ENCODE results near the gene DPY19L2.
A peak's percentile ranks its signal among the peaks of the same experiment; 100 is the strongest.
"Not testable (repeated sequence)": the region's sequence is repeated elsewhere in the genome, so short reads cannot be mapped to it uniquely, and the experiment has no call there.

Gene DPY19L2

DNA sequence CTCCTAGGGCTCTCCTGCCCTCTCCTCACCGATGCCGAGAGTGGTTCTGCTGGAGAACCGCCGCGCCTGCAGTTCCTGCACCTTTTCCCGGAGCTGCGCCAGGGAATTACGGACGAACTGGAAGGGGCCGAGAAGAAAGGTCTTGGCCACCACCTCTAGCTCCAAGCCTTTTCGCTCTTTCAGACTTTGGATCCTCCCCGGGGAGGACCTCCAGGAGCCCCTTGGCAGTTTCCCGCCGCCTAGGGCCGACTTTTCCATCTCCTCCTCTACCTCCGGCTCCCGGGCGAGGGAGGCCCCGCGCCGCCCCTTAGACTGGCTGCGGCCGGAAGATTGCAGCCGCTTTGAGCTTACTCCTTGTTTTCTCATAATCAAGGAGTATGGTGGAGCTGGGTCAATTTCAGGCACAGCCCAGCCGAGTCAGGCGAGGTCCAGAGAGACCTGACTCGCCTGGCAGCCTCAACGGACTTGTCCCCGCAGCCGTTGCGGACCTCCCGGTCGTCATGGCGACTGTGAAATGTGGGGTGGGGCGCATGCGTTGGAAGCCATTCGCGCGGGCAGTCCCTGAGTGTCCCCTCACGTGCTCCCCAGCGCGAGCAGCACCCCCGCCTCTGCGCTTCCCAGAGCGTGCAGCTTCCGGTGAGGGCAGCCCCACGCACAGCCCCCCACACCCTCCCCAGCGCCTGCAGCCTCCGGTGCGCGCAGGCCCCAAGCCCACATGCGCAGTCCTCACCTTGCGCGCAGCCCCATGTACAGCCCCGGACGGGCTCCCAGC lies at the start of gene DPY19L2:
DPY19L2 (minus strand) TSS at position 466 of the 772 bp plus-strand sequence; CDS start at position 366, 100 bp downstream.
- DNase-seq (ENCODE audit: low read depth), result peak; percentile 29

DNA sequence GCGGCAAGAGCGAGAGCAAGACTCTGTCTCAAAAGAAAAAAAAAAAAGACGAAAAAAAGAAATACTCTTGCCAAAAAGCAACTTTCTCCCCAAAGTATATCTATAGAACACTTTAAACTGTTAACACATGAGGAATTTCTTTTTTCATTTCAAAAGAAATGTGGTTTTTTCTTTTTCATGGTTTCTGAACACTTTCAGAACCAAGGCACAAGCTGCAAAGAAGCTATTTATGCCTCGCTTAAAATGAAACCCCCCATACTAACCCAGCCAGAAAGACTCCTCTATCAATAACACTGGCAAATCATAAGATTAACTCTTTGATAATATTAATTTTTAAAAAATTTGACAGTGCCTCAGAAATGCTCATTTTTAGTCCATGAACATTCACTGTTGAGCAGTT lies 48.6 kb upstream of the DPY19L2 start:
- not testable (repeated sequence) for DNase-seq (ENCODE audit: low read depth)

DNA sequence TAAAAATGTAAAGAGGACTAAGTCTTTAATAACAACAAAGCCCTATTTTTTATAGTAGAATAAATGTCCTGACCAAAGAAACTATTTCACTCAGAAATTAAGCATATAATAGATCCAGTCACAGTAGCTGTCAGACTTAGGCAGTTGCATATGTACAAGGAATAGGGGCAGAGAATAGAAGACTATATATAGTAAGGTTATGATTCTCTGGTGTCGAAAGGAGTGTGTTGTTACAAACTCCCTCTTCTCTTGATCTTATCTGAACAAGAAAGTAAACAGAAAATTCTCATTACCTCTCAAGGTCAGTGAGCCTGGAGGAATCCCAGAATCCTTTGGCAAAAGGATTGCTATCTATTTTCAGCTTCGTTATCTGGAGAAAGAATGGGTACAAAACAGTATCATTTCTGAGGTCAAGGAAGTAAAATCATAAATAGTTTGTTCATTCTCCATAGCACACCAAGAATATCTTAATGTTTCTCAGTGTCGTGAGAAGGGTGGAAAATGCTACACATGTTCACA lies 46.9 kb upstream of the DPY19L2 start:
- not testable (repeated sequence) for DNase-seq (ENCODE audit: low read depth)

DNA sequence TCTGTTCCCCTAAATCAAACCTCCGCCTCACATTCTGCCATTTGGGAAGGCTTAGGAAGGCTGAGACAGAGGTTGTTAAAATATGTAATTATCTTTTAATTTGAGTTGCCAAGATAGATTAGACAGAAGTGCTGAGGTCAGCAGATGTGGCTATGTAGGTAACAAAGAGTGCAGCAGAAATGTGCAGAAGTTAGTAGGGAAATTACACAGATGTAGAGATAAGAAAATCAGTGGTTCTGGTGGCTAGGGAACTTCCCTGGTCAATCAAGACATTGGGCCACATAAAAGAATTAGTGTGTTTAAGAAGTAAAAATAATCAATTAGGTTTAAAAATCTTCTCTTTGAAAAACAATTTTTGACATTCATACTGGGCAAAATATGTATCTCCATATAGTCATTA lies 46.1 kb upstream of the DPY19L2 start:
- DNase-seq (ENCODE audit: low read depth), result not testable (repeated sequence)

DNA sequence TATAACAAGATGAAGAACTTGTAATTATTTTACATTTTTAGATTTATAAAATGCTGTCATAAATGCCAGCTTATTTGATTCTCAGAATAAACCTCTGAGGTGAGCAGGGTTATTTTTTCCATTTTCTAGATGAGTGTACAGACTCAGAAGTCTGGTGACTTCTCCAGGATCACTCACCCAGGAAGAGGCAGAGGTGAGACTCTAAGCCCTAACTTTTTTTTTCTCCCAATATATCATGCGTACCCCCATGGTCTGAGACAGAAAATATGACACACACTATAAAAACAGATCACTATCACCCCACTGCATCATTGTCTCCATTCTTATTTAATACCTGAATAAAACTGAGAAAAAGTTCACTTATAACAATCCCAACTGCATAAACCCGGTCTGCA lies 45.4 kb upstream of the DPY19L2 start:
- not testable (repeated sequence) for DNase-seq (ENCODE audit: low read depth)

DNA sequence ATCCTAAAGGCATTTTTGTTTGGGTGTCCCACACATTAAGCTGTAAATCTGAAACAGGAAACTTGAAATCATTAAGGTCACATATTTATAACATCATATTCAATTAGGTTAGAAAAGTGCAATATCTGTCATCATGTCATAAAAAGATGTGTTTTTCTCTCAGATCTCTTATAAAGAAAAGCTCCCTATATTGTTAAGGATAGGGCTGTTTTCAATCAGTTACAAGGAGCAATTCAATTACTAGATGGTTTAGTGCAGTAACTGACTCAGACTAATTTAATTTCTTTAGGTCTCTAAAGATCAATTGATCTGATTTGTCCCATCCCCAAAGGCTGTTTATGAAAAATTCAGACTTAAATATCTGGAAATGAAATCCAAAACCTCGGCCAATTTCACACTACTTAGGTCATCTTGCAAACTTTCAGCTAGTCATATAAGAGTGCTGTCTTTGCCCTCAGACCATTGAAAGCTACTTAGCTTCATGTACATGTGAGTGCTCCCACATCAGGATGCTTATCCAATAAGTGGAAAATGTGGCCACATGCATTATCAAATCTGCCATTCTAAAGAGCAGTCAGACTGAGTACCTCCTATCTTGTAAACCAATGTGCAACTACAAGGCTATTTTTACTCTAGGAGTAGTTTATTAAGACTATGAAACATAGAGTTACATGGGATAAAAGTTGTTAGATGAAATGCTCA lies 44.8 kb upstream of the DPY19L2 start:
- not testable (repeated sequence) for DNase-seq (ENCODE audit: low read depth)

DNA sequence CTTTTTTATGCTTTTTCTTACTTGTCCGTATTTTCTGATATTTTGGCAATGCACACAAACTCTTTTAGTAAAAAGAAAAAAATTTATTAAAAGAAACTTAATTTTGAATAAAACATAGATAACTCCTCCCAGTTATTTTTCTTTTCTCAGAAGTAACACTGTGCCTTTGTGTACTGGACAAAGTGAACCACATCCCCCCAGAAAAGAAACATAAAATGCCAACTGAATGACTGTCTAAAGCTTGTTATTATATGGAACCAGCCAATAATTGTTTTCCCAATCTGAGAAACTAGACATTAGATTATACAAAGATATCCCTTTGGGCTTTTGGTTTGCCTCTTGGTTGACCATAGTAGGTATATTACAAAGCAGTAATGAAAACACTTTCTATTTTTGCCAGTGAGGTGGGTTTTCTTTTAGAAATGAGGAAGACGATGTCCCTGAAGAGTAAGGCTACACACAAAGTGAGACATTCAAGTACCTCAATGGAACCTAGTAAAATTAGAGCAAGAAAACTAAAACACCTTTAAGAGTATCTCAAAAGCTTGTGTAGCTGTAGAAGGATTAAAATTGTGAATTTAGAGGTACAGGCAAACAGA lies 44.2 kb upstream of the DPY19L2 start:
- not testable (repeated sequence) for DNase-seq (ENCODE audit: low read depth)

DNA sequence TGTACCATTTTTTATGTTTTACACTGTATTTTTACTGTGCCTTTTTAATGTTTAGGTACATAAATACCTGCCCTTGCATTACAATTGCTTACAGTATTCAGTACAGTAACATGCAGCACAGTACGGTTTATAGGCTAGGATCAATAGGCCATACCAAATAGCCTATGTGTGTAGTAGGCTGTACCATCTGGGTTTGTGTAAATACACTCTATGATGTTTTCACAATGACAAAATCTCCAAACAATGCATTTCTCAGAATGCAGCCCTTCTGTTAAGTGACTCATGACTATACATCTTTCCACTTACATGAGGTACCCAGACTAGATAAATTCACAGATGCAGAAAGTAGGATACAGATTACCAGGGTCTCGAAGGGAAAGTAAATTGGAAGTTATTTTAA lies 43.0 kb upstream of the DPY19L2 start:
- not testable (repeated sequence) for DNase-seq (ENCODE audit: low read depth)

DNA sequence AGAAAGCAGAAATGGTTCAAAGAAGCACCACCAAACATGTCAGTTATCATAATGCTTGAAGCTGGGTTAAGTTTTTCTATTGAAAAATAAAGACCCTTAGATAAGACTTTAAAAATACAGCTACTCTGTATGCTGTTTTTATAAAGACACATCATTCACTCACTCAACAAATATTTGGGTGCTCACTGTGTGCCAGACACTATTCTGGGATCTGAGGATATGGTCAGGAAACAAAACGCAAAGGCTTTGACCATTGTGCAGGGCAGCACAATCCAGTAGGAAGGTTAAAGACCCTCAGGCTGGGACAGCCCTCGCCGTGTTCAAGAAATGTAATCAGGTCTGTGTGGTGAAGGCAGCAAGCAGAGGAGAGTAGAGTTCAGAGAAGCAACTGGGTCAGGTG lies 38.0 kb upstream of the DPY19L2 start:
- DNase-seq (ENCODE audit: low read depth), result no peak

DNA sequence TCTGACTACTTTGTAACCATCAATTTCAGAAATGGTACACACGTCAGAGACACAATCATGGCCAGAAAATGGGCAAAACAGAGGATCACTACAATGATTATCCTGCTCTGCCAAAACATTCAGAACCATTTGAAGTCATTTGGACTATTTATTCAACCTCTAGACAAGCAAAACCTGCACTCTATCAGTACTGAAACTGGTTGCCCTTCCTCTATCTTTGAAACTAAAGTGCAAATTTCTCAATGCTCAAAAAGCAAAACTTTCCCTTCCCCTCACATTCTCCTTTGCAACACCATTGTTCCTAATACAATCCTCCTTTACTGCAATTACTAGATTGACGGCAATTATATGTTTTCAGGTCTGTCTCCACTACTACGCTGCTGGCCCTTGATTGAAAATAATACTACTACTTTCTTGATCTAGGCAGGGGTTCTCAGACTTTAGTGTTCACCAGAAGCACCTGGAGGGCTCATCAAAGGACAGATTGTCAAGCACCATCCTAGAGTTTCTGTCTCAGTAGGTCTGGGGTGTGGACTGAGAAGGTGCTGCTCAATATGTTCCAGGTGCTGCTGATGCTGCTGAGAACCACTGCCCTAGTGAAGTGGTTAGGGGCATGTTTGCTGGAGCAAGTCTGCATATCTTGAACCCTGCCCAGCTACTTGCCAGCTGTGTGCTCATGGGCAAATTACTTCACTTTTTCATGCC lies 31.5 kb upstream of the DPY19L2 start:
- DNase-seq (ENCODE audit: low read depth), result not testable (repeated sequence)

DNA sequence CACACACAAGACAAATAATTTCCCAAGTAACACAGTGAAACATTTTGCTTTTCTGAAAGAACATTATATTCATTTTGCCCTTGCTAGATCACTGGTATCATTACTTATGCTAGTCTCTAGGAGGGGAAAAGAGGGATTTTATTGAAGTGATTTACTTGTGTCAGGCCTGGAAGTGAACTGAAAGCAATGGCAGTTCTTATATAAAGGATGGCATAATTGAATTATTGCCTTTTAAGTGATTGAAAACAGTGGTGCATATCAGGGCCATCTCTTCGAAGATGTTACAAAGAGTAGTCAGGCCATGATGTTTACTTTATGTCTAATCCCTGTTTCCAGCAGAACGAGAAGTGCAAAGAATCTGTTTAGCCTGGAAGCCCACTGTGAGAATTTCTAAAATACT lies 30.7 kb upstream of the DPY19L2 start:
- DNase-seq (ENCODE audit: low read depth), result not testable (repeated sequence)

DNA sequence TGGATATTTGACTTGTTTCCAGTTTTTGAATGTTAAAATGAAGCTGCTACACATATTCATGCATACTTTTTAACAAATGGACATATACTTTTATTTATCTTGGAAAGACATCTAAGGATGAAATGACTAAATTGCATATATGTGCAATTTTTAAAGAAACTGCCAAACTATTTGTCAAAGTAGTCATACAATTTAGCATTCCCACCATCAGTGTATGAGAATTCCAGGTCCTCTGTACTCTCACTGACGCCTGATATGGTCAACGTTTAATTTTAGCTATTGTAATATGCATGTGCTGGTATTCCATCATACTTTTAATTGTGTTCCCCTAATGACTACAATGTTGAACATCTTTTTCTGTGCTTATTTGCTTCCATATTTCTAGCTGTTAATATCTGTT lies 22.5 kb upstream of the DPY19L2 start:
- not testable (repeated sequence) for DNase-seq (ENCODE audit: low read depth)

DNA sequence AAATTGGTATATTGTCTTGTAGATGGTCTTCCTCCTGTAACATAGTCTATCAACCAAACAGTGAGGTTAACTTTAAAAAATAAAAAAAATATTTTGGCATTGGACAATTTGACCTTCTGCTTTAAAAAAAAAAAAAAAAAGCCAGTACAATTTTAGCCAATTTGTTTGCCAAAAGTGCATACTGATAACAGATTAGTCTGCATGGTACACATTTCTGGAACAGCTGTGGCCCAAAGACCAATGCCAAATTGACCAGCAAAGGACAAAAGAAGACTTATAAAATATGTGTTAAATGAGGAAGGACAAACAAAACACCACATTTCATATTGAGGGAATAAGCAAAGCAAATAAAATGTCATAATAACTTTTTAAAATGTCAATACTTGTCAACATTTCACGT lies 20.8 kb upstream of the DPY19L2 start:
- DNase-seq (ENCODE audit: low read depth), result not testable (repeated sequence)

DNA sequence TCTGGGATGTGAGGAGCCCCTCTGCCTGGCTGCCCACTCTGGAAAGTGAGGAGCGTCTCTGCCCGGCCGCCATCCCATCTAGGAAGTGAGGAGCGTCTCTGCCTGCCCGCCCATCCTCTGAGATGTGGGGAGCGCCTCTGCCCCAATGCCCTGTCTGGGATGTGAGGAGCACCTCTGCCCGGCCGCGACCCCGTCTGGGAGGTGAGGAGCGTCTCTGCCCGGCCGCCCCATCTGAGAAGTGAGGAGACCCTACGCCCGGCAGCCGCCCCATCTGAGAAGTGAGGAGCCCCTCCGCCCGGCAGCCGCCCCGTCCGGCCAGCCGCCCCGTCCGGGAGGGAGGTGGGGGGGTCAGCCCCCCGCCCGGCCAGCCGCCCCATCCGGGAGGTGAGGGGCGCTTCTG lies 18.3 kb upstream of the DPY19L2 start:
- DNase-seq (ENCODE audit: low read depth), result not testable (repeated sequence)

DNA sequence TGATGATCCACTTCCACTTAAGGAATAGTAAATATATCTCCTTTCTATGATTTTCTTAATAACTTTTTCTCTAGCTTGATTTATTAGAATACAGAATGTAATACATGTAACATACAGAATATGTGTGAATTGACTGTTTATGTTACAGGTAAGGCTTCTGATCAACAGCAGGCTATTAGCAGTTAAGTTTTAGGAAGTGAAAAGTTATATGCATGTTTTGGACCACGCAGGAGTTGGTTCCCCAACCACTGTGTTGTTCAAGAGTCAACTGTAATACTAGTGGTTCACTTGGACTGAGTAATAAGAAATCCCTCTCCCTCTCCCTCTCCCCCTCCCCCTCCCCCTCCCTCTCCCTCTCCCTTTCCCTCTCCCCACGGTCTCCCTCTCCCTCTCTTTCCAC lies 17.5 kb upstream of the DPY19L2 start:
- DNase-seq (ENCODE audit: low read depth), result not testable (repeated sequence)

DNA sequence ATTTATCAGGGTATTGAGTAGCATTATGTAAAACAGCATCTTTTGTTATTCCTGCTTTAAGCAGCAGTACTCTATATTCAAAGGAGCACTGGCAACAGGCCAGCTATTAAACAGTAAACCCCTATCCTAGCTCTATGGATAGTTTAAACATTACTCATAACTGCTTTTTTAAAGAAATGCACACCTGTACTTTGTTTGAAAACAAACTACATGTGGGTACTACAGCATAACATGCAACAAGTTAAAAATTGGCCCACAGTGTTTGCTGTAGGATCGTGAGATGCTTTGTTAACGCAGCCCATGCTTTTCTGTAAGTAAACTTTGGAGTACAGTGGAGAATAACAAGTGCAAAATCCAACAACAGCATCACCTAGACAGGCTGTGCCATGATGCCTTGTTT lies 14.3 kb upstream of the DPY19L2 start:
- DNase-seq (ENCODE audit: low read depth), result not testable (repeated sequence)

DNA sequence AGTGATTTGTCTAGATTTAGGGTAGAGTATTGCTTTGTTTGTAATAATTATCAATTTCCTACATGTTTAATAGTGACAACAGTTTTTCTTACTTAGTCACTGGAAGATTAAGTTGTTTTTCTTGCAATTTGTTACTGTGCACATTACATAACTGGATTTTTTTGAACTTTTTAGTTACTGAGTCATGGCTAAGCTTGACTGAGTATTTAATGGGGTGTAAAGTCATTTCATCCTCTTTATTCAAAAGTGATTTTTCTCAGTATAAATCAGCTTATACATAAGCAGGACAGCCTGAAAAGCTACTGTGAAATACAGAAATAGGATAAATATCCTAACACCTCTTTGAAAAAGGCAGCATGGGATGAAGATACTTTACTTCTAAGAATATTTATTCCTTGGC lies 12.5 kb upstream of the DPY19L2 start:
- not testable (repeated sequence) for DNase-seq (ENCODE audit: low read depth)

DNA sequence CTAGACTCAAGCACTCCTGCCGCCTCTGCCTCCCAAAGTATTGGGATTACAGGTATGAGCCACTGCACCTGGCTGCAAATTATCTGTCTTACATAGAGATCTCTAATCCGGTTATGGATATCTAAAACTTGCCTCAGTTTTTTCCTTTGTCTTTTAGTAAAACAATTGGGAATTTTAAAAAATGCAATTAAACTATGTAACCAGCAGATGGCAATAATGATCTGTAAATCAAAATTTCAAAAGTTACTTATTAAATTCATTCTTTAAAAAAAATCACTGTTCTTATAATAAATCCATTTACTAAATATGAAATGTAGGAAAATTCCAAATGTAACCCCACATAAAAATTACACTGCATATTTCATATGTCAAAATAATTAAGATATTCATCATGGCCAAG lies 4.3 kb upstream of the DPY19L2 start:
- DNase-seq (ENCODE audit: low read depth), result not testable (repeated sequence)

DNA sequence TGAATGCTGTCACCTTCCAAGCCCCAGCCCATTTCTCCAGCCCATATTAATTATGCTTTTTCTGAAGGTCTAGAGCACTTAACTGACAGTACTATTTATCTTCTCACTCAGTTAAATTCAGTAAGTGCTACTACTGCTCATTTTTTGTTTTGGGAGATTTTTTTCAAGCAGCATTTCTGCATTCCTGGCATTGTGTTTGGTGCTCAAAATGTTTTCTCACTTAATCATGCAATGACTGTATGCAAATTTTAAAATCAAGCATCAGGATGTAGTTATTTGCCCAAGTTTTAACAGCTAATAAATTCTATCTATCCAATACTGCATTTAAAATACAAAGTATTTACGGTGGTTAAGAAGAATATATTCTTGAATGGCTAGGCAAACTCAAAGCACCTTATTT lies 1.6 kb upstream of the DPY19L2 start:
- not testable (repeated sequence) for DNase-seq (ENCODE audit: low read depth)

DNA sequence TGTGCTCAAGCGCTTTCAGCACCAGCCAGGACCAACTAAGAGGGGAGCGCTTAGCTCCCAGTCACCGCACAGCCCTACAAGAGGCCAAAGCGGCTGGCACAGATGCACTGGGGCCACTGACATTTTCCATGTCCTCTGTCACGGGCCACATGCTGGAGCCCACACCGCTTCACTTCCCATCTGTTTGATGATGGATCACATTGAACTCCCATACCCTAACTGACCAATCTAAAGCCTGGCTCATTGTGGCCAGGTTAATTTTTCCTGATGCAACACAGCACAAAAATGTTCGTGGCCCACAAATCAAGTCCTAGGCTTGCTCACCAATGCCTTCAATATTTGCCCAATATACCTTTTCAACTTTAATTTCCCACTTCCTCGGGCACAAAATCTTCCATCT lies 1.1 kb upstream of the DPY19L2 start:
- DNase-seq (ENCODE audit: low read depth), result not testable (repeated sequence)

DNA sequence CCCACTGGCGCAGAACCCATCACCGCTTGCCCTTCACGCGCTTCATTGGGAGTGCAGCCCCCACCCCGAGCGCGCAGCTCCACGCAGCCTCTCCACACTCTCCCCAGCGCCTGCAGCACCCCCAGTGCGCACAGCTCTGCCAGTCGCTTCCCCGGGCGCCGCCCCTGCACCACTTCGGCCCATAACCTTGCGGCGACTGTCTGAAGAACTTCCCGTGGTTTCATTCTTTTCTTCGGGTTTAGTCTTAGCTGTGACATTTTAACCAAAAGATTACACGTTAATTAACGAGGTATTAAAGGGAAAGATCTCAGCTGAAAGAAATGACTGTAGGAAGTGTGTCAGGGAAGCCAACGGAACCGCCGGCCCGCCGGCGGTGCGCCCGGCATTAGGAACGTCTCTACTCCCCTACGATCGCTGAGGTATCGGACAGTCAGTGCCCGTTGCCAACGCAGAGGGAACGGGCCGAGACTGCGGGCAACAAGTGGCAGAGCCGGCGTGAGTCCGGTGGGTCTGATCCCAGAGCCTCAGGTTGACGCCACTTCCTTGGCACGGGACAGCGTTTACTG lies 590 bp upstream of the DPY19L2 start:
- not testable (repeated sequence) for DNase-seq (ENCODE audit: low read depth)

DNA sequence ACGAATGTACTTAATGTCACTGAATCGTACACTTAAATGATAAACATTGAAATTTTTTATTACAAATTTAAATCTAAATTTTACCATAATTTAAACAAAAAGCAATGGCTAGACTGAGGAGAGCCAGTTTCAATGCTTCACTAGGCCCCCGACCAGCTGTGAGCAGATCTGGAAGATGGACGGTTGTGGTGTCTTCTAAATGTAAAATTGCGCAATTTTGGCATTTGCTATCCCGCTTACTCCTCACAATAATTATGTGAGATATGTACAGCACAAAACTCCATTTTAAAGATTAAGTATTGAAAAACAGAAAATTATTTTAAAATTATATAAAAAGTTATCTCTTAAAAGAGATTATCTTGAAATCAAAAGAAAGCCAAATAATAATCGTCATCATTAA lies 5.3 kb downstream of the DPY19L2 start:
- DNase-seq (ENCODE audit: low read depth), result not testable (repeated sequence)

Measured in activated gamma-delta T cell treated with anti-CD3 and anti-CD28 coated beads, Interleukin-2, amount 50 U/mL, for 16 hours (primary cell).